GM12878 (cell line): ENCODE results near the gene DNMT1. TPM values are rescaled to one million over a fixed set of nuclear protein-coding genes. Genes with fewer than 3 reads are reported as not detected.
A peak's percentile ranks its signal among the peaks of the same experiment; 100 is the strongest.

Experiments used
- BCL11A ChIP-seq: IDR thresholded peaks from 2 replicates; pipeline ENCODE4 v1.6.1; 2011; ENCODE audit warnings: low read depth, low read length
- BHLHE40 ChIP-seq, 2 experiments: fragments of 450-650 bp in 1 of 2; IDR thresholded peaks; 2 replicates each; pipeline ENCODE4 v1.6.1; 2011 to 2017; ENCODE audit warnings: low read depth in 2 of 2, borderline replicate concordance in 1 of 2, improper control_type of control experiment in 1 of 2, low read length in 1 of 2, mild to moderate bottlenecking in 1 of 2
- CREM ChIP-seq: IDR thresholded peaks from 2 replicates; pipeline ENCODE4 v1.6.1; 2014; ENCODE audit warnings: antibody characterized with exemption, low read depth
- FOXK2 ChIP-seq: fragments of 450-650 bp; IDR thresholded peaks from 2 replicates; pipeline ENCODE4 v1.6.1; 2017; ENCODE audit warnings: mild to moderate bottlenecking, moderate library complexity
- HCFC1 ChIP-seq: fragments of 150-350 bp; IDR thresholded peaks from 2 replicates; pipeline ENCODE4 v1.6.1; 2014; ENCODE audit warnings: low read length
- LARP7 ChIP-seq: fragments of 450-650 bp; IDR thresholded peaks from 2 replicates; pipeline ENCODE4 v1.6.1; 2017; ENCODE audit warnings: mild to moderate bottlenecking
- MXI1 ChIP-seq: fragments of 150-350 bp; IDR thresholded peaks from 2 replicates; pipeline ENCODE4 v1.6.1; 2011; ENCODE audit warnings: low read depth, mild to moderate bottlenecking, inconsistent platforms, low read length, improper control_type of control experiment
- MYB ChIP-seq: fragments of 150-350 bp; IDR thresholded peaks from 2 replicates; pipeline ENCODE4 v1.6.1; 2014; ENCODE audit warnings: mild to moderate bottlenecking, low read depth, low read length, borderline replicate concordance
- NFIC ChIP-seq: IDR thresholded peaks from 2 replicates; pipeline ENCODE4 v1.6.1; 2012; ENCODE audit warnings: low read depth, mild to moderate bottlenecking, inconsistent platforms, low read length, moderate library complexity
- PAX5 ChIP-seq: IDR thresholded peaks from 2 replicates; pipeline ENCODE4 v1.6.1; 2011; ENCODE audit warnings: low read depth, low read length, borderline replicate concordance
- PML ChIP-seq: IDR thresholded peaks from 2 replicates; pipeline ENCODE4 v1.6.1; 2012; ENCODE audit warnings: low read length, inconsistent platforms
- POLR2A ChIP-seq: IDR thresholded peaks from 2 replicates; pipeline ENCODE4 v1.6.1; 2011; ENCODE audit warnings: low read depth, mild to moderate bottlenecking, low read length
- POLR2AphosphoS5 ChIP-seq: IDR thresholded peaks from 2 replicates; pipeline ENCODE4 v1.6.1; 2011; ENCODE audit warnings: mild to moderate bottlenecking, low read length, inconsistent platforms
- POU2F2 ChIP-seq: IDR thresholded peaks from 3 replicates; pipeline ENCODE4 v1.6.1; 2011; ENCODE audit warnings: low read depth, mild to moderate bottlenecking, low read length, borderline replicate concordance
- RBBP5 ChIP-seq: fragments of 200-600 bp; sonication (generic); conservative IDR thresholded peaks from 2 replicates; pipeline ENCODE4 v1.6.1; 2016
- SIX5 ChIP-seq: IDR thresholded peaks from 2 replicates; pipeline ENCODE4 v1.6.1; 2011; ENCODE audit warnings: mild to moderate bottlenecking, low read depth, low read length, moderate library complexity; ENCODE audit not compliant: severe bottlenecking
- SMAD5 ChIP-seq: IDR thresholded peaks from 2 replicates; pipeline ENCODE4 v1.6.1; 2016; ENCODE audit warnings: antibody characterized with exemption, low read depth
- SPI1 ChIP-seq: IDR thresholded peaks from 2 replicates; pipeline ENCODE4 v1.6.1; 2011; ENCODE audit warnings: low read depth, mild to moderate bottlenecking, low read length, moderate library complexity, borderline replicate concordance; ENCODE audit not compliant: insufficient read depth
- SREBF1 ChIP-seq: IDR thresholded peaks from 2 replicates; pipeline ENCODE4 v1.6.1; 2012; ENCODE audit warnings: mild to moderate bottlenecking, low read length
- TCF12 ChIP-seq: IDR thresholded peaks from 2 replicates; pipeline ENCODE4 v1.6.1; 2011; ENCODE audit warnings: low read depth, mild to moderate bottlenecking, low read length
- ZNF217 ChIP-seq: fragments of 450-650 bp; IDR thresholded peaks from 2 replicates; pipeline ENCODE4 v1.6.1; 2017; ENCODE audit warnings: antibody characterized with exemption, mild to moderate bottlenecking
- ZNF24 ChIP-seq: fragments of 450-650 bp; IDR thresholded peaks from 2 replicates; pipeline ENCODE4 v1.6.1; 2017; ENCODE audit warnings: antibody characterized with exemption, mild to moderate bottlenecking
- ZNF622 ChIP-seq: fragments of 450-650 bp; IDR thresholded peaks from 2 replicates; pipeline ENCODE4 v1.6.1; 2017; ENCODE audit warnings: mild to moderate bottlenecking, inconsistent platforms
- ZZZ3 ChIP-seq: IDR thresholded peaks from 2 replicates; pipeline ENCODE4 v1.6.1; 2011; ENCODE audit warnings: low read depth; ENCODE audit not compliant: control insufficient read depth, insufficient read length
- polyA plus RNA-seq, 11 experiments: library from polyadenylated mRNA; depleted of rRNA in 4 of 11; unstranded in 6 of 11; stranded (reverse) in 5 of 11; fragments of >200 nt; fragmentation: Nextera tagmentation in 4 of 11; fragmentation: Illumina TruSeq in 1 of 11; extraction: Ambion mirVana in 4 of 11; extraction: Trizol in 1 of 11; gene quantifications; 1 replicate in 1 of 11; 2 replicates in 10 of 11; pipeline versions ENCODE4 v1.2.1 to v1.2.3, GENCODE V29; 2011 to 2016; ENCODE audit warnings: inconsistent platforms in 2 of 11, missing spikeins in 2 of 11, low read depth in 1 of 11
- total RNA-seq, 4 experiments: library from RNA; depleted of rRNA in 3 of 4; stranded (reverse); fragments of >200 nt in 3 of 4; fragmentation: Illumina TruSeq in 1 of 4; extraction: Trizol in 1 of 4; gene quantifications; 2 replicates each; pipeline versions ENCODE4 v1.2.1 to v1.2.3, GENCODE V29; 2013 to 2021
- TF ChIP-seq, protein P1 (sequence below): fragments of 450-650 bp; IDR thresholded peaks from 2 replicates; pipeline ENCODE4 v1.6.1; 2018; ENCODE audit warnings: borderline replicate concordance, mild to moderate bottlenecking; ENCODE audit not compliant: partially characterized antibody
- TF ChIP-seq, protein P2 (sequence below): IDR thresholded peaks from 2 replicates; pipeline ENCODE4 v1.6.1; 2012; ENCODE audit warnings: low read length, inconsistent platforms
- TF ChIP-seq, protein P3 (sequence below): IDR thresholded peaks from 2 replicates; pipeline ENCODE4 v1.6.1; 2011; ENCODE audit warnings: low read depth, low read length, improper control_type of control experiment, borderline replicate concordance

The DNMT1 gene
- total and polyA plus RNA-seq, 10 of the 15 experiments (the other 5 are each of a cell fraction or from before 2014, with no cell fraction given) = 70.0 to 290 (median 133) TPM

DNA sequence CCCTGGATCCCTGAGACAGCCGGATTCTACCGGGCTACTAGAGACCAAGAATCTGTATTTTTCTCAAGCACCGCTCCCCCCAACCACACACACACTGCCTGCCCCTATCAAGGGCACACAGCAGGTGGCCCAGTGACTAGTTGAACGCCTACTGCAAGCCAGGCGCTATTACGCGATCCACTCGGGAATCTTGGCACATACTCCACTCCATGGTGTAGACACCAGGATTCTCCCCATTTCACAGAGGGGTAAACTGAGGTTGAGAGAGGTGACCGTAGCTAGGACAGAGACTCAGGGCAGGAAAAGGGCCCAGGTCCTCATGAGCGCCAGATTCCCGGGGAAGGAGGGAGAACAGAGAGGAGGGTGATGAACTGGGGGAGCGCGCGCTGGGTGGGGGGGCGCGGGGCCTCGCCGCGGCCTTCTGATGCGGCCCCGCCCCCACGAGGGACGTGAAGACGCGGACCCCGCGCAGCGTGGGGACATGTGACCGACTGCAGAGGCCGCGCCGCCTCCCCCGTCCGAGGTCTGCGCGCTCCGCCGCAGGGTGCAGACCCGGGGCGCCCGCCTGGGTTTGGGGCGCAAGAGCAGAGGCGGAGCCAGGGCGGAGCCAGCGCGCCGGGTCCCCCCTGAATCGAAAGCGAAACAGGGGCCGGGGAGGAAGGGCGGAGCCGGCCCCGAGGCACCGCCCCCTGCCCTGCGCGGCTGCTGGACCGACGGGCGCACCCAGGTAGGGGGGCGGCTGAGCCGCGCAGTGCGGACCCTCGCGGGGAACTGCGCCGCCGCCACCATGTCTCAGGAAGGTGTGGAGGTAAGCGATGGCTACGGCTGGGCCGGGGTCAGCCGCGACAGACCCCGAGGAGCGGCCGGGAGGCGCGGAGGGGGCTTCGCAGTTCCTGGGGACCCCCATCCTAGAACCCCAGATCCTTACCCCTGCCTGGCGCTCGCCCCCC lies 108.8 kb downstream of the DNMT1 start, which contains the start of gene SHFL (continued):
- TF ChIP-seq PAX5 = no peak
- no peak for TF ChIP-seq ZZZ3
- TF ChIP-seq NFIC = no peak
- TF ChIP-seq, protein P1, sequence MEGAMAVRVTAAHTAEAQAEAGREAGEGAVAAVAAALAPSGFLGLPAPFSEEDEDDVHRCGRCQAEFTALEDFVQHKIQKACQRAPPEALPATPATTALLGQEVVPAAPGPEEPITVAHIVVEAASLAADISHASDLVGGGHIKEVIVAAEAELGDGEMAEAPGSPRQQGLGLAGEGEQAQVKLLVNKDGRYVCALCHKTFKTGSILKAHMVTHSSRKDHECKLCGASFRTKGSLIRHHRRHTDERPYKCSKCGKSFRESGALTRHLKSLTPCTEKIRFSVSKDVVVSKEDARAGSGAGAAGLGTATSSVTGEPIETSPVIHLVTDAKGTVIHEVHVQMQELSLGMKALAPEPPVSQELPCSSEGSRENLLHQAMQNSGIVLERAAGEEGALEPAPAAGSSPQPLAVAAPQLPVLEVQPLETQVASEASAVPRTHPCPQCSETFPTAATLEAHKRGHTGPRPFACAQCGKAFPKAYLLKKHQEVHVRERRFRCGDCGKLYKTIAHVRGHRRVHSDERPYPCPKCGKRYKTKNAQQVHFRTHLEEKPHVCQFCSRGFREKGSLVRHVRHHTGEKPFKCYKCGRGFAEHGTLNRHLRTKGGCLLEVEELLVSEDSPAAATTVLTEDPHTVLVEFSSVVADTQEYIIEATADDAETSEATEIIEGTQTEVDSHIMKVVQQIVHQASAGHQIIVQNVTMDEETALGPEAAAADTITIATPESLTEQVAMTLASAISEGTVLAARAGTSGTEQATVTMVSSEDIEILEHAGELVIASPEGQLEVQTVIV = no peak
- no peak for TF ChIP-seq SREBF1
- no peak for TF ChIP-seq SIX5
- no peak for TF ChIP-seq HCFC1
- no peak for TF ChIP-seq ZNF24
- TF ChIP-seq POLR2AphosphoS5 = no peak
- no peak for TF ChIP-seq SMAD5
- TF ChIP-seq MXI1 = peak; percentile 77
- no peak; the same call in 1 of the 2 replicates for TF ChIP-seq MYB
- TF ChIP-seq POLR2A = peak; percentile 83
- no peak for TF ChIP-seq FOXK2
- TF ChIP-seq POU2F2 = no peak
- TF ChIP-seq PML = no peak
- peak; percentile 77 for TF ChIP-seq LARP7
- 0 out of 2 replicates have a peak, but pooled peaks have one; percentile 24 for TF ChIP-seq TCF12
- TF ChIP-seq CREM = no peak
- TF ChIP-seq ZNF622 = no peak
- TF ChIP-seq BCL11A = no peak
- 0 out of 2 replicates have a peak, but pooled peaks have one; percentile 11 for TF ChIP-seq SPI1
- TF ChIP-seq BHLHE40 (IDR thresholded peaks at IDR 0.05; ENCODE audit: borderline replicate concordance in 1 of 2, low read depth in 2 of 2, low read length in 1 of 2) = peak; percentile 9 to 55; a peak in 2 of 4 replicates
- TF ChIP-seq, protein P2, sequence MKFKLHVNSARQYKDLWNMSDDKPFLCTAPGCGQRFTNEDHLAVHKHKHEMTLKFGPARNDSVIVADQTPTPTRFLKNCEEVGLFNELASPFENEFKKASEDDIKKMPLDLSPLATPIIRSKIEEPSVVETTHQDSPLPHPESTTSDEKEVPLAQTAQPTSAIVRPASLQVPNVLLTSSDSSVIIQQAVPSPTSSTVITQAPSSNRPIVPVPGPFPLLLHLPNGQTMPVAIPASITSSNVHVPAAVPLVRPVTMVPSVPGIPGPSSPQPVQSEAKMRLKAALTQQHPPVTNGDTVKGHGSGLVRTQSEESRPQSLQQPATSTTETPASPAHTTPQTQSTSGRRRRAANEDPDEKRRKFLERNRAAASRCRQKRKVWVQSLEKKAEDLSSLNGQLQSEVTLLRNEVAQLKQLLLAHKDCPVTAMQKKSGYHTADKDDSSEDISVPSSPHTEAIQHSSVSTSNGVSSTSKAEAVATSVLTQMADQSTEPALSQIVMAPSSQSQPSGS = no peak
- peak; percentile 58; the same call in 1 of the 2 replicates for TF ChIP-seq ZNF217
- TF ChIP-seq RBBP5 = no peak
- TF ChIP-seq, protein P3, sequence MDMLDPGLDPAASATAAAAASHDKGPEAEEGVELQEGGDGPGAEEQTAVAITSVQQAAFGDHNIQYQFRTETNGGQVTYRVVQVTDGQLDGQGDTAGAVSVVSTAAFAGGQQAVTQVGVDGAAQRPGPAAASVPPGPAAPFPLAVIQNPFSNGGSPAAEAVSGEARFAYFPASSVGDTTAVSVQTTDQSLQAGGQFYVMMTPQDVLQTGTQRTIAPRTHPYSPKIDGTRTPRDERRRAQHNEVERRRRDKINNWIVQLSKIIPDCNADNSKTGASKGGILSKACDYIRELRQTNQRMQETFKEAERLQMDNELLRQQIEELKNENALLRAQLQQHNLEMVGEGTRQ = peak; percentile 21
